Hepatocyte (in vitro differentiated cells): ENCODE data around the gene LANCL2. TPM values are rescaled to one million over a fixed set of nuclear protein-coding genes. Genes with fewer than 3 reads are reported as not detected.

Source experiments
- DNase-seq: peaks from one replicate; pipeline ENCODE4 v3.0.0-alpha.2; 2016; ENCODE audit warnings: low spot score
- H2AFZ ChIP-seq: fragments of 200-600 bp; sonication (generic); 2 replicates; pipeline ENCODE4 v1.6.0; 2016; ENCODE audit warnings: antibody characterized with exemption, mild to moderate bottlenecking
- H3K27ac ChIP-seq: fragments of 200-600 bp; sonication (generic); 2 replicates; pipeline ENCODE4 v1.5.1; 2016; ENCODE audit warnings: mild to moderate bottlenecking
- H3K27me3 ChIP-seq: fragments of 200-600 bp; sonication (generic); 2 replicates; pipeline ENCODE4 v1.6.1; 2016
- H3K36me3 ChIP-seq: fragments of 200-600 bp; sonication (generic); replicated peaks from 2 replicates; pipeline ENCODE4 v1.5.1; 2016; ENCODE audit warnings: low read depth; ENCODE audit not compliant: insufficient read depth
- H3K4me1 ChIP-seq: fragments of 200-600 bp; sonication (generic); 2 replicates; pipeline ENCODE4 v1.5.1; 2016; ENCODE audit warnings: mild to moderate bottlenecking, moderate library complexity; ENCODE audit not compliant: insufficient read depth
- H3K4me2 ChIP-seq: fragments of 200-600 bp; sonication (generic); 2 replicates; pipeline ENCODE4 v1.6.0; 2016
- H3K4me3 ChIP-seq: fragments of 200-600 bp; sonication (generic); 2 replicates; pipeline ENCODE4 v1.5.1; 2016; ENCODE audit warnings: mild to moderate bottlenecking
- H3K79me2 ChIP-seq: fragments of 200-600 bp; sonication (generic); 2 replicates; pipeline ENCODE4 v1.6.0; 2017; ENCODE audit warnings: mild to moderate bottlenecking
- H3K9me2 ChIP-seq: fragments of 200-600 bp; sonication (generic); replicated peaks from 2 replicates; pipeline ENCODE4 v1.6.0; 2017; ENCODE audit warnings: mild to moderate bottlenecking; ENCODE audit not compliant: insufficient read depth
- H3K9me3 ChIP-seq: fragments of 200-600 bp; sonication (generic); 2 replicates; pipeline ENCODE4 v1.5.1; 2016; ENCODE audit warnings: low read depth, mild to moderate bottlenecking
- H4K20me1 ChIP-seq: fragments of 200-600 bp; sonication (generic); 2 replicates; pipeline ENCODE4 v1.6.0; 2016; ENCODE audit warnings: mild to moderate bottlenecking; ENCODE audit not compliant: insufficient read depth, poor library complexity, severe bottlenecking
- CTCF ChIP-seq: fragments of 200-600 bp; sonication (generic); IDR thresholded peaks from 2 replicates; pipeline ENCODE4 v1.5.1; 2016; ENCODE audit warnings: antibody characterized with exemption, mild to moderate bottlenecking; ENCODE audit not compliant: poor library complexity
- EZH2 ChIP-seq: fragments of 200-600 bp; sonication (generic); IDR thresholded peaks from 2 replicates; pipeline ENCODE4 v1.6.1; 2016; ENCODE audit warnings: antibody characterized with exemption, mild to moderate bottlenecking, borderline replicate concordance
- EZH2phosphoT487 ChIP-seq: fragments of 200-600 bp; sonication (generic); IDR thresholded peaks from one replicate; pipeline ENCODE4 v1.6.1; 2018; ENCODE audit warnings: antibody characterized with exemption, mild to moderate bottlenecking, low read depth, moderate library complexity; ENCODE audit not compliant: unreplicated experiment, severe bottlenecking
- WGBS: methylation state at CpG from one replicate; pipeline ENCODE4 v1.1.6; 2016; ENCODE audit warnings: low lambda C conversion rate; ENCODE audit errors: missing lambda C conversion rate; 5-methylcytosine and 5-hydroxymethylcytosine counted together
- polyA plus RNA-seq: library from polyadenylated mRNA; unstranded; fragments of >200 nt; fragmentation: Nextera tagmentation; extraction: Ambion mirVana; gene quantifications from 2 replicates; pipeline ENCODE4 v1.2.1, GENCODE V29; 2016
- total RNA-seq: library from RNA; depleted of rRNA; stranded (reverse); fragments of >200 nt; gene quantifications from 2 replicates; pipeline ENCODE4 v1.2.3, GENCODE V29; 2014

Gene LANCL2
- total and polyA plus RNA-seq, 2 experiments from 2014 or later, result 13.5 to 14.8 TPM

GRCh38 chr7:55387062-55387965 is 22.2 kb downstream of the LANCL2 start:
- Histone ChIP-seq H3K36me3 (no peaks in the 10 kb centered on the region), H3K27ac (no peak overlapping the region), H2AFZ (no peak overlapping the region), H3K27me3 (no peaks in the 10 kb centered on the region), H3K9me2 (no peaks in the 10 kb centered on the region), H3K4me3 (no peak overlapping the region), H3K9me3 (peaks cover 16% of the 10 kb centered on the region), H4K20me1 (no peaks in the 10 kb centered on the region), H3K79me2 (no peaks in the 10 kb centered on the region), H3K4me1 (no peaks in the 10 kb centered on the region), H3K4me2 (no peak overlapping the region)
- no peak for DNase-seq
- TF ChIP-seq CTCF (no peak), EZH2 (no peak), EZH2phosphoT487 (no peak)
- 89% methylated on average over 7 of the region's 7 CpGs for WGBS

GRCh38 chr7:55396233-55396785 is 31.2 kb downstream of the LANCL2 start:
- Histone ChIP-seq H3K9me3 (no peaks in the 10 kb centered on the region), H3K4me1 (no peaks in the 10 kb centered on the region), H2AFZ (no peak overlapping the region), H3K79me2 (no peaks in the 10 kb centered on the region), H3K9me2 (no peaks in the 10 kb centered on the region), H3K27ac (no peak overlapping the region), H3K36me3 (no peaks in the 10 kb centered on the region), H4K20me1 (no peaks in the 10 kb centered on the region), H3K27me3 (no peaks in the 10 kb centered on the region), H3K4me2 (no peak overlapping the region), H3K4me3 (no peak overlapping the region)
- TF ChIP-seq EZH2, result no peak
- TF ChIP-seq EZH2phosphoT487, result no peak
- no peak for TF ChIP-seq CTCF
- DNase-seq, result no peak
- 96% methylated on average over 11 of the region's 11 CpGs for WGBS

DNA sequence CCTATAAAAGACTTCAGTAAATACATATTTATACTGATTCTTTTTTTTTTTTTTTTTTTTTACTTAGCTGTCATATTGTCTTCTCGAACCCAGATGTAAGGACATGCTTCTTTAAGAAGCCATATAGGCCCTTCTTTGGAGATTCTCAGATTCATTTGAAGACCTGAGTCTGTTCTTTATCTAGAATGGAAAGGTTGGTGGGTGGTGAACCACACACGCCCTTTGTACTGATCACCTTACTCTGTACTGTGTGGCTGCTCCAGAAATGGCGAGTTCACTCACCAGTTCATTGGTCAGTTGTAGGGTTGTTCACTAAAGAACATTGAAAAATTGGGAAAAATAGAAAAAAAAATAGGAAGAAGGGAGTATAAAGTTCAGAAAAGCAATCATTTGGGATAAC is 32.5 kb downstream of the LANCL2 start:
- WGBS, result 92% methylated on average over 3 of the region's 3 CpGs

More for the DNA sequence above, 32.5 kb downstream of the LANCL2 start:
- Histone ChIP-seq H3K79me2 (no peaks in the 10 kb centered on the region), H3K4me1 (no peaks in the 10 kb centered on the region), H3K27ac (no peak overlapping the region), H3K27me3 (no peaks in the 10 kb centered on the region), H3K9me2 (no peaks in the 10 kb centered on the region), H4K20me1 (no peaks in the 10 kb centered on the region), H3K9me3 (no peaks in the 10 kb centered on the region), H3K4me2 (no peak overlapping the region), H2AFZ (no peak overlapping the region), H3K36me3 (no peaks in the 10 kb centered on the region), H3K4me3 (no peak overlapping the region)
- DNase-seq, result no peak
- TF ChIP-seq EZH2 (no peak), CTCF (no peak), EZH2phosphoT487 (no peak)
